Measurements from ENCODE around the gene TASP1.

- TF ChIP-seq, protein P1, sequence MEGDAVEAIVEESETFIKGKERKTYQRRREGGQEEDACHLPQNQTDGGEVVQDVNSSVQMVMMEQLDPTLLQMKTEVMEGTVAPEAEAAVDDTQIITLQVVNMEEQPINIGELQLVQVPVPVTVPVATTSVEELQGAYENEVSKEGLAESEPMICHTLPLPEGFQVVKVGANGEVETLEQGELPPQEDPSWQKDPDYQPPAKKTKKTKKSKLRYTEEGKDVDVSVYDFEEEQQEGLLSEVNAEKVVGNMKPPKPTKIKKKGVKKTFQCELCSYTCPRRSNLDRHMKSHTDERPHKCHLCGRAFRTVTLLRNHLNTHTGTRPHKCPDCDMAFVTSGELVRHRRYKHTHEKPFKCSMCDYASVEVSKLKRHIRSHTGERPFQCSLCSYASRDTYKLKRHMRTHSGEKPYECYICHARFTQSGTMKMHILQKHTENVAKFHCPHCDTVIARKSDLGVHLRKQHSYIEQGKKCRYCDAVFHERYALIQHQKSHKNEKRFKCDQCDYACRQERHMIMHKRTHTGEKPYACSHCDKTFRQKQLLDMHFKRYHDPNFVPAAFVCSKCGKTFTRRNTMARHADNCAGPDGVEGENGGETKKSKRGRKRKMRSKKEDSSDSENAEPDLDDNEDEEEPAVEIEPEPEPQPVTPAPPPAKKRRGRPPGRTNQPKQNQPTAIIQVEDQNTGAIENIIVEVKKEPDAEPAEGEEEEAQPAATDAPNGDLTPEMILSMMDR (IDR thresholded peaks at IDR 0.05; ENCODE audit: insufficient read depth, low read depth, low read length), result no peak
- no peak for TF ChIP-seq EZH2 (IDR thresholded peaks at IDR 0.05; ENCODE audit: insufficient read depth, low read length)
Observed at GRCh38 chr20:13588049-13588448, 50.7 kb downstream of the TASP1 start.
